Central memory CD8-positive, alpha-beta T cell (primary cell): ENCODE results near the gene TDRD10.

ENCODE experiments used
- ATAC-seq: fragments of 150-1000 bp; cut with Tn5 transposase; replicated peaks from 2 replicates; pipeline ENCODE4 v1.10.0; 2022; ENCODE audit warnings: mild to moderate bottlenecking, moderate FRiP score, moderate number of reproducible peaks; ENCODE audit not compliant: poor library complexity, severe bottlenecking; ENCODE audit errors: extremely low read depth
- DNase-seq, 2 donors: peaks; one replicate each; pipeline ENCODE4 v3.0.0; 2021; ENCODE audit warnings: low spot score in 2 of 2
- H3K27ac Mint-ChIP-seq: one replicate; pipeline ENCODE4 v1.8.0; 2022; ENCODE audit warnings: low read depth, mild to moderate bottlenecking, moderate library complexity, mixed read lengths
- H3K27me3 Mint-ChIP-seq: one replicate; pipeline ENCODE4 v1.8.0; 2022; ENCODE audit warnings: mixed read lengths
- H3K36me3 Mint-ChIP-seq: one replicate; pipeline ENCODE4 v1.8.0; 2022; ENCODE audit warnings: mild to moderate bottlenecking, moderate library complexity, mixed read lengths; ENCODE audit not compliant: insufficient read depth
- H3K4me1 Mint-ChIP-seq: one replicate; pipeline ENCODE4 v1.8.0; 2022; ENCODE audit warnings: mixed read lengths
- H3K4me3 Mint-ChIP-seq: one replicate; pipeline ENCODE4 v1.8.0; 2022; ENCODE audit warnings: mild to moderate bottlenecking, moderate library complexity, mixed read lengths
- H3K9me3 Mint-ChIP-seq: one replicate; pipeline ENCODE4 v1.8.0; 2022; ENCODE audit warnings: mixed read lengths

Gene TDRD10

GRCh38 chr1:154467434-154468102 lies 34.5 kb upstream of the TDRD10 start:
- Mint-ChIP-seq H3K36me3 (no peaks in the 10 kb centered on the region), H3K27ac (peak overlapping the region; percentile 44), H3K4me3 (no peak overlapping the region), H3K27me3 (no peaks in the 10 kb centered on the region), H3K4me1 (peaks cover 44% of the 10 kb centered on the region), H3K9me3 (no peaks in the 10 kb centered on the region)
- DNase-seq (no peak), ATAC-seq (peak; percentile 12)

GRCh38 chr1:154468535-154469250 lies 33.3 kb upstream of the TDRD10 start:
- H3K4me3 Mint-ChIP-seq, result no peak overlapping the region
- H3K27me3 Mint-ChIP-seq, result no peaks in the 10 kb centered on the region
- H3K9me3 Mint-ChIP-seq, result no peaks in the 10 kb centered on the region
- peak overlapping the region; percentile 82 for H3K27ac Mint-ChIP-seq
- H3K36me3 Mint-ChIP-seq, result no peaks in the 10 kb centered on the region
- DNase-seq (no peak), ATAC-seq (no peak)
- H3K4me1 Mint-ChIP-seq, result peaks cover 37% of the 10 kb centered on the region

GRCh38 chr1:154469844-154470560 lies 32.0 kb upstream of the TDRD10 start:
- Mint-ChIP-seq H3K9me3 (no peaks in the 10 kb centered on the region), H3K27me3 (no peaks in the 10 kb centered on the region), H3K27ac (no peak overlapping the region), H3K36me3 (no peaks in the 10 kb centered on the region), H3K4me3 (no peak overlapping the region), H3K4me1 (peaks cover 30% of the 10 kb centered on the region)
- DNase-seq (no peak), ATAC-seq (no peak)

- ATAC-seq, result no peak
- H3K9me3 Mint-ChIP-seq, result no peaks in the 10 kb centered on the region
- H3K27ac Mint-ChIP-seq, result no peak overlapping the region
- H3K4me1 Mint-ChIP-seq, result peaks cover 20% of the 10 kb centered on the region
- no peak overlapping the region for H3K4me3 Mint-ChIP-seq
- H3K27me3 Mint-ChIP-seq, result no peaks in the 10 kb centered on the region
- H3K36me3 Mint-ChIP-seq, result no peaks in the 10 kb centered on the region
- no peak for DNase-seq
These were observed 30.7 kb upstream of the TDRD10 start for GRCh38 chr1:154471304-154471703.

GRCh38 chr1:154474802-154475201 lies 27.2 kb upstream of the TDRD10 start:
- ATAC-seq (no peak), DNase-seq (no peak)
- Mint-ChIP-seq H3K27ac (no peak overlapping the region), H3K36me3 (no peaks in the 10 kb centered on the region), H3K27me3 (no peaks in the 10 kb centered on the region), H3K4me3 (no peak overlapping the region), H3K4me1 (peaks cover 7% of the 10 kb centered on the region), H3K9me3 (no peaks in the 10 kb centered on the region)

- Mint-ChIP-seq H3K36me3 (no peaks in the 10 kb centered on the region), H3K4me1 (peaks cover 10% of the 10 kb centered on the region), H3K27ac (no peak overlapping the region), H3K27me3 (no peaks in the 10 kb centered on the region), H3K9me3 (no peaks in the 10 kb centered on the region), H3K4me3 (no peak overlapping the region)
- no peak for ATAC-seq
- DNase-seq, result no peak
These were observed 25.2 kb upstream of the TDRD10 start for GRCh38 chr1:154476791-154477190.

- Mint-ChIP-seq H3K9me3 (no peaks in the 10 kb centered on the region), H3K27ac (no peak overlapping the region), H3K4me3 (no peak overlapping the region), H3K27me3 (no peaks in the 10 kb centered on the region), H3K36me3 (no peaks in the 10 kb centered on the region), H3K4me1 (peaks cover 10% of the 10 kb centered on the region)
- ATAC-seq, result no peak
- no peak for DNase-seq
These were observed 24.0 kb upstream of the TDRD10 start for GRCh38 chr1:154478013-154478412.

- Mint-ChIP-seq H3K9me3 (no peaks in the 10 kb centered on the region), H3K36me3 (no peaks in the 10 kb centered on the region), H3K4me3 (no peak overlapping the region), H3K27me3 (no peaks in the 10 kb centered on the region), H3K27ac (no peak overlapping the region), H3K4me1 (peaks cover 10% of the 10 kb centered on the region)
- DNase-seq (no peak), ATAC-seq (no peak)
These were observed 23.4 kb upstream of the TDRD10 start for GRCh38 chr1:154478639-154479038.

- peak; percentile 33 to 53 for DNase-seq
- H3K4me1 Mint-ChIP-seq, result peaks cover 10% of the 10 kb centered on the region
- H3K27me3 Mint-ChIP-seq, result no peaks in the 10 kb centered on the region
- H3K4me3 Mint-ChIP-seq, result no peak overlapping the region
- no peak for ATAC-seq
- H3K36me3 Mint-ChIP-seq, result no peaks in the 10 kb centered on the region
- H3K27ac Mint-ChIP-seq, result no peak overlapping the region
- no peaks in the 10 kb centered on the region for H3K9me3 Mint-ChIP-seq
These were observed 22.1 kb upstream of the TDRD10 start for GRCh38 chr1:154479764-154480421.

GRCh38 chr1:154481053-154481452 lies 21.0 kb upstream of the TDRD10 start:
- no peak for DNase-seq
- no peaks in the 10 kb centered on the region for H3K9me3 Mint-ChIP-seq
- H3K4me3 Mint-ChIP-seq, result no peak overlapping the region
- no peak for ATAC-seq
- H3K27me3 Mint-ChIP-seq, result no peaks in the 10 kb centered on the region
- no peaks in the 10 kb centered on the region for H3K36me3 Mint-ChIP-seq
- no peak overlapping the region for H3K27ac Mint-ChIP-seq
- peaks cover 10% of the 10 kb centered on the region for H3K4me1 Mint-ChIP-seq

- ATAC-seq (no peak), DNase-seq (no peak)
- H3K4me1 Mint-ChIP-seq, result peaks cover 5% of the 10 kb centered on the region
- H3K36me3 Mint-ChIP-seq, result peaks cover 1% of the 10 kb centered on the region
- H3K27ac Mint-ChIP-seq, result no peak overlapping the region
- H3K4me3 Mint-ChIP-seq, result no peak overlapping the region
- H3K27me3 Mint-ChIP-seq, result no peaks in the 10 kb centered on the region
- H3K9me3 Mint-ChIP-seq, result no peaks in the 10 kb centered on the region
These were observed 17.8 kb upstream of the TDRD10 start for GRCh38 chr1:154483941-154484803.

GRCh38 chr1:154485106-154485505 lies 16.9 kb upstream of the TDRD10 start:
- no peak for ATAC-seq
- H3K36me3 Mint-ChIP-seq, result peaks cover 1% of the 10 kb centered on the region
- no peak overlapping the region for H3K4me3 Mint-ChIP-seq
- H3K27ac Mint-ChIP-seq, result no peak overlapping the region
- H3K9me3 Mint-ChIP-seq, result no peaks in the 10 kb centered on the region
- peaks cover under 1% of the 10 kb centered on the region for H3K4me1 Mint-ChIP-seq
- no peaks in the 10 kb centered on the region for H3K27me3 Mint-ChIP-seq
- DNase-seq, result no peak
